Measurements from ENCODE around the gene TRIM22. TPM values are rescaled to one million over a fixed set of nuclear protein-coding genes. Genes with fewer than 3 reads are reported as not detected.

TRIM22 gene
- polyA plus RNA-seq, 1 donor (not counting 4 experiments of a cell fraction or from before 2014, with no cell fraction given): 119 TPM

DNA sequence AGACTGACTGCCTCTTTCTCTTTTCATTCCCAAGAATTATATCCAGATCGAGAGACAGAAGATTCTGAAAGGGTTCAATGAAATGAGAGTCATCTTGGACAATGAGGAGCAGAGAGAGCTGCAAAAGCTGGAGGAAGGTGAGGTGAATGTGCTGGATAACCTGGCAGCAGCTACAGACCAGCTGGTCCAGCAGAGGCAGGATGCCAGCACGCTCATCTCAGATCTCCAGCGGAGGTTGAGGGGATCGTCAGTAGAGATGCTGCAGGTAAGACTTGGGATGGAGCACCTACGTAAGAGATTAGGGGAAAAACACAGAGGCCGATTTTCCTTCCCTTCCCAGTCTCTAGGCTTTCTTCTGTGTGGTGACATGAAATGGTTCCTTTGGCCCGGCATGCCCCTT, 8.7 kb downstream of the TRIM22 start:
- Histone ChIP-seq H3K9me3 (ENCODE audit: control insufficient read depth, low read depth, low read length) (no peaks in the 10 kb centered on the region), H3K4me2 (ENCODE audit: control insufficient read depth, extremely low read depth, insufficient read depth, low read depth, low read length) (no peak overlapping the region), H3K27me3 (ENCODE audit: control insufficient read depth, extremely low read depth, insufficient read depth, low read length) (no peaks in the 10 kb centered on the region), H3K4me3 (ENCODE audit: control insufficient read depth in 2 of 3, extremely low read depth in 1 of 3, insufficient read depth in 2 of 3, low read depth in 1 of 3, low read length in 3 of 3) (no peak overlapping the region), H2AFZ (ENCODE audit: control insufficient read depth, low read length) (no peak overlapping the region), H3K79me2 (ENCODE audit: control insufficient read depth, insufficient read depth, low read length) (no peaks in the 10 kb centered on the region), H3K4me1 (ENCODE audit: control insufficient read depth, extremely low read depth, insufficient read depth, low read length) (no peaks in the 10 kb centered on the region), H3K36me3 (ENCODE audit: control insufficient read depth in 2 of 2, extremely low read depth in 1 of 2, insufficient read depth in 2 of 2, low read length in 2 of 2) (peaks cover 0 to 14% of the 10 kb centered on the region in 2 experiments), H3K9me1 (ENCODE audit: control insufficient read depth, extremely low read depth, insufficient read depth, low read length) (no peaks in the 10 kb centered on the region), H3K27ac (ENCODE audit: control insufficient read depth, insufficient read depth, low read length) (no peak overlapping the region), H3K9ac (ENCODE audit: control insufficient read depth, extremely low read depth, insufficient read depth, low read length) (no peak overlapping the region), H4K20me1 (ENCODE audit: control insufficient read depth, extremely low read depth, insufficient read depth, low read length) (no peaks in the 10 kb centered on the region)
- dilution Hi-C loops (cut with MboI; ENCODE audit: extremely low pct_ligation_motif_present, low sequenced_read_pairs): no loop called here
- TF ChIP-seq EZH2 (IDR thresholded peaks at IDR 0.05; ENCODE audit: low read length): no peak
- TF ChIP-seq, protein P1, sequence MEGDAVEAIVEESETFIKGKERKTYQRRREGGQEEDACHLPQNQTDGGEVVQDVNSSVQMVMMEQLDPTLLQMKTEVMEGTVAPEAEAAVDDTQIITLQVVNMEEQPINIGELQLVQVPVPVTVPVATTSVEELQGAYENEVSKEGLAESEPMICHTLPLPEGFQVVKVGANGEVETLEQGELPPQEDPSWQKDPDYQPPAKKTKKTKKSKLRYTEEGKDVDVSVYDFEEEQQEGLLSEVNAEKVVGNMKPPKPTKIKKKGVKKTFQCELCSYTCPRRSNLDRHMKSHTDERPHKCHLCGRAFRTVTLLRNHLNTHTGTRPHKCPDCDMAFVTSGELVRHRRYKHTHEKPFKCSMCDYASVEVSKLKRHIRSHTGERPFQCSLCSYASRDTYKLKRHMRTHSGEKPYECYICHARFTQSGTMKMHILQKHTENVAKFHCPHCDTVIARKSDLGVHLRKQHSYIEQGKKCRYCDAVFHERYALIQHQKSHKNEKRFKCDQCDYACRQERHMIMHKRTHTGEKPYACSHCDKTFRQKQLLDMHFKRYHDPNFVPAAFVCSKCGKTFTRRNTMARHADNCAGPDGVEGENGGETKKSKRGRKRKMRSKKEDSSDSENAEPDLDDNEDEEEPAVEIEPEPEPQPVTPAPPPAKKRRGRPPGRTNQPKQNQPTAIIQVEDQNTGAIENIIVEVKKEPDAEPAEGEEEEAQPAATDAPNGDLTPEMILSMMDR (optimal IDR thresholded peaks at IDR 0.05 in 1 of 3, IDR thresholded peaks at IDR 0.05 in 1 of 3, conservative IDR thresholded peaks at IDR 0.05 in 1 of 3; ENCODE audit: extremely low read depth in 1 of 3, insufficient read depth in 2 of 3, low read length in 3 of 3): no peak
- DNase-seq (ENCODE audit: low read depth, low spot score): no peak
- FAIRE-seq: no peak

GRCh38 chr11:5700421-5701054, 10.9 kb downstream of the TRIM22 start:
- no peaks in the 10 kb centered on the region for H3K27me3 ChIP-seq (ENCODE audit: control insufficient read depth, extremely low read depth, insufficient read depth, low read length)
- H3K9ac ChIP-seq (ENCODE audit: control insufficient read depth, extremely low read depth, insufficient read depth, low read length): no peak overlapping the region
- H3K4me1 ChIP-seq (ENCODE audit: control insufficient read depth, extremely low read depth, insufficient read depth, low read length): no peaks in the 10 kb centered on the region
- no peak overlapping the region for H2AFZ ChIP-seq (ENCODE audit: control insufficient read depth, low read length)
- no peaks in the 10 kb centered on the region for H3K9me1 ChIP-seq (ENCODE audit: control insufficient read depth, extremely low read depth, insufficient read depth, low read length)
- FAIRE-seq (no peak), DNase-seq (ENCODE audit: low read depth, low spot score) (no peak)
- no peak overlapping the region for H3K4me3 ChIP-seq (ENCODE audit: control insufficient read depth in 2 of 3, extremely low read depth in 1 of 3, insufficient read depth in 2 of 3, low read depth in 1 of 3, low read length in 3 of 3)
- H3K79me2 ChIP-seq (ENCODE audit: control insufficient read depth, insufficient read depth, low read length): no peaks in the 10 kb centered on the region
- TF ChIP-seq, protein P1 (optimal IDR thresholded peaks at IDR 0.05 in 1 of 3, IDR thresholded peaks at IDR 0.05 in 1 of 3, conservative IDR thresholded peaks at IDR 0.05 in 1 of 3; ENCODE audit: extremely low read depth in 1 of 3, insufficient read depth in 2 of 3, low read length in 3 of 3): no peak
- no peak for TF ChIP-seq EZH2 (IDR thresholded peaks at IDR 0.05; ENCODE audit: low read length)
- no peak overlapping the region for H3K4me2 ChIP-seq (ENCODE audit: control insufficient read depth, extremely low read depth, insufficient read depth, low read depth, low read length)
- no peak overlapping the region for H3K27ac ChIP-seq (ENCODE audit: control insufficient read depth, insufficient read depth, low read length)
- H3K9me3 ChIP-seq (ENCODE audit: control insufficient read depth, low read depth, low read length): no peaks in the 10 kb centered on the region
- peaks cover 0 to 14% of the 10 kb centered on the region in 2 experiments for H3K36me3 ChIP-seq (ENCODE audit: control insufficient read depth in 2 of 2, extremely low read depth in 1 of 2, insufficient read depth in 2 of 2, low read length in 2 of 2)
- dilution Hi-C loops (cut with MboI; ENCODE audit: extremely low pct_ligation_motif_present, low sequenced_read_pairs): no loop called here
- H4K20me1 ChIP-seq (ENCODE audit: control insufficient read depth, extremely low read depth, insufficient read depth, low read length): no peaks in the 10 kb centered on the region

Data from keratinocyte (primary cell).